BLaER1 treated with 17β-estradiol and CSF1 and Interleukin-3, amounts not matched to agents 10 nM and 100 nM (cell line): ENCODE data around the gene BHLHE41.

ENCODE experiments used
- H3K27ac ChIP-seq, 11 experiments: shearing (Covaris generic); formaldehyde crosslinking; 2 replicates each; pipeline ENCODE4 v1.8.1; 2022
- H3K27me3 ChIP-seq, 11 experiments: shearing (Covaris generic); formaldehyde crosslinking; 2 replicates each; pipeline ENCODE4 v1.8.1; 2022
- H3K36me3 ChIP-seq, 11 experiments: shearing (Covaris generic); formaldehyde crosslinking; 2 replicates each; pipeline ENCODE4 v1.8.1; 2022
- H3K4me1 ChIP-seq, 10 experiments: shearing (Covaris generic); formaldehyde crosslinking; 2 replicates each; pipeline ENCODE4 v1.8.1; 2022
- H3K4me2 ChIP-seq, 11 experiments: shearing (Covaris generic); formaldehyde crosslinking; 2 replicates each; pipeline ENCODE4 v1.8.1; 2022
- H3K4me3 ChIP-seq, 10 experiments: shearing (Covaris generic); formaldehyde crosslinking; 2 replicates each; pipeline ENCODE4 v1.8.1; 2022
- H3K9ac ChIP-seq, 11 experiments: shearing (Covaris generic); formaldehyde crosslinking; 2 replicates each; pipeline ENCODE4 v1.8.1; 2022
- H3K9me3 ChIP-seq, 11 experiments: shearing (Covaris generic); formaldehyde crosslinking; replicated peaks in 1 of 11; 2 replicates each; pipeline ENCODE4 v1.8.1; 2022
- H4K20me1 ChIP-seq, 11 experiments: shearing (Covaris generic); formaldehyde crosslinking; 2 replicates each; pipeline ENCODE4 v1.8.1; 2022
- Cebpa-rat ChIP-seq, 11 experiments: shearing (Covaris generic); IDR thresholded peaks; 2 replicates each; pipeline ENCODE4 v1.8.1; 2022

Gene BHLHE41

DNA sequence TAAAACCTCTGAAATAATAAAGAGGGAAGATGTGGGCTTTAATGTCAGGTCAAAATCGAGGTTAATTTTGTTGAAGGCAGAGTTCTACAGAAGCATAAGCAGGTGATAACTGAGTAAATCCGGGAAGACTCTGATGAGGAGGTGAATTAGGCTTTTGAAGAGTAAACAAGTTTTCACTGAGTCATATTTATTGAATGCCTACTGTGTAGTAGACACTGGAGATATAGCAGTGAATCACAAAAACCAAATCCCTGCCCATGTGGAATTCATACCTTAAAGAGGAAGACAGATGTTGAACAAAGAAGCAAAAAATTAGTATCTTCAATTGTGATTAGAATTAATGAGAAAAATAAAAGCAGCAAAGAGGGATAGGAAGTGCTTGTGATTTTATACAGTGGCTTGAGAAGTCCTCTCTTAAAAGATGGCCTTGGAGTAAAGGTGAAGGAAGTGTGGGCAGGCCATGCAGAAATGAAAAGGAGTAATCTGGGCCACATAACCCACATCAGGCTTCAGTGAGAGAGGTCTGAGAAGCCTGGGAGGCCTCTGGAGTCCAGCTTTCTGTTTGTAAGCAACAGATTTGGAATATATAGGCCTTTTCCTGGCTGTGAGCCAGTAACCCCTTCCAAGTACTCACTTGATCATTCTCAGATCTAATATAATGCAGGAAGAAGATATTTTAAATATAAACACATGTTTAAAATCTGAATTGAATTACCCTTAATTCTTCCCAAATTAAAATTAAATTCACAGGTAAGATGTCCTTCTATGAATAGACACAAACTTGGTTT lies 46.7 kb downstream of the BHLHE41 start:
- Histone ChIP-seq H3K4me3 (no peak overlapping the region), H3K27me3 (no peaks in the 10 kb centered on the region), H3K36me3 (no peaks in the 10 kb centered on the region; a peak in 1 of 22 replicates), H3K9ac (no peak overlapping the region), H3K9me3 (peaks cover 12 to 24% (median 17%) of the 10 kb centered on the region in 11 experiments), H3K4me2 (no peak overlapping the region), H3K27ac (no peak overlapping the region), H3K4me1 (peaks cover 0 to 10% (median 0%) of the 10 kb centered on the region in 10 experiments; a peak in 4 of 20 replicates), H4K20me1 (no peaks in the 10 kb centered on the region)
- no peak for TF ChIP-seq Cebpa-rat (IDR thresholded peaks at IDR 0.05)
